ENCODE data around the gene PDE3B. TPM values are rescaled to one million over a fixed set of nuclear protein-coding genes. Genes with fewer than 3 reads are reported as not detected.

Gene PDE3B
- total and polyA plus RNA-seq, 7 experiments from 2014 or later: 49.7 to 268 (median 139) TPM

DNA sequence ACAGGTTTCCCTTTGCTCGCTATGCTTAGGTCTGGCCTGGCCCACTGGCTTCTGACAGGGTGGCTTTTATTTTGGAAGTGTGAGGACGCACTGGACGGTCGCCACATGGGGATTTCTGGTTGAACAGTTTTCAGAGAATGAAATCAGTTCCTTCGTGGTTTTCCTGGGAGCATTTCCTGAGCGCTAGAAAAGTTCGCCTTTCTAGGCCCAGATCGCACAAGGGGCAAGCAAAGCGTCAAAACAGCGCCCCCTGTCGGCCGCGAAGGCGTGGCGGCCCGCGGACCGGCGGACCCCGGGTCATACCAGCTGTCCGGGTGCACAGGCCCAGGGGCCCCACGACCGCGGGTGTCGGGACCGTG lies 261.1 kb downstream of the PDE3B start:
- H3K4me1 Mint-ChIP-seq: peaks cover 26 to 54% (median 43%) of the 10 kb centered on the region in 7 donors
- peaks cover 0 to 2% (median 0%) of the 10 kb centered on the region in 11 donors for H3K9me3 Mint-ChIP-seq
- intact Hi-C loops (cut with micrococcal nuclease): loop anchor here (1.0 to 10.0 kb wide), 10 partner anchors 12 to 1237 kb away; partner anchors contain the start of genes CYP2R1 (in 2 of the 2), PSMA1 (in 2 of the 2), FAR1 (in 1 of the 2) and PDE3B (in 1 of the 2)
- POLR2A ChIA-PET: interaction anchor here (1.5 to 1.8 kb wide), 2 partner anchors 13 to 260 kb away, joined by 7 to 9 read pairs; partner anchors contain the start of genes CYP2R1 and PDE3B
- Histone ChIP-seq H3K27ac (ENCODE audit: low read depth, low read length) (peak overlapping the region; percentile 74), H3K36me3 (ENCODE audit: control insufficient read depth in 2 of 3, insufficient read depth in 3 of 3, low read length in 3 of 3) (peaks cover 0 to 5% (median 0%) of the 10 kb centered on the region in 3 experiments), H3K4me1 (ENCODE audit: control insufficient read depth in 2 of 2, insufficient read depth in 2 of 2, low read length in 2 of 2) (peaks cover 0 to 9% of the 10 kb centered on the region in 2 donors), H3K27me3 (ENCODE audit: control insufficient read depth in 2 of 2, insufficient read depth in 2 of 2, low read length in 2 of 2) (no peaks in the 10 kb centered on the region), H3K9me3 (ENCODE audit: control insufficient read depth in 2 of 3, low read length in 3 of 3) (no peaks in the 10 kb centered on the region), H3K4me3 (ENCODE audit: low read length) (peak overlapping the region; percentile 92)
- peak overlapping the region; percentile 92 to 99 (median 96) for H3K4me3 Mint-ChIP-seq
- peak; percentile 71 for ATAC-seq
- no peaks in the 10 kb centered on the region for H3K36me3 Mint-ChIP-seq
- peak; percentile 63 to 89 (median 72) for DNase-seq
- H3K27me3 Mint-ChIP-seq: no peaks in the 10 kb centered on the region
- H3K27ac Mint-ChIP-seq: peak overlapping the region; percentile 88 to 97 (median 94)
- CTCF ChIA-PET: interaction anchor here (0.9 to 6.4 kb wide), 4 partner anchors 13 to 365 kb away, joined by 4 to 110 read pairs (median 6); partner anchors contain the start of genes CALCB and CYP2R1

DNA sequence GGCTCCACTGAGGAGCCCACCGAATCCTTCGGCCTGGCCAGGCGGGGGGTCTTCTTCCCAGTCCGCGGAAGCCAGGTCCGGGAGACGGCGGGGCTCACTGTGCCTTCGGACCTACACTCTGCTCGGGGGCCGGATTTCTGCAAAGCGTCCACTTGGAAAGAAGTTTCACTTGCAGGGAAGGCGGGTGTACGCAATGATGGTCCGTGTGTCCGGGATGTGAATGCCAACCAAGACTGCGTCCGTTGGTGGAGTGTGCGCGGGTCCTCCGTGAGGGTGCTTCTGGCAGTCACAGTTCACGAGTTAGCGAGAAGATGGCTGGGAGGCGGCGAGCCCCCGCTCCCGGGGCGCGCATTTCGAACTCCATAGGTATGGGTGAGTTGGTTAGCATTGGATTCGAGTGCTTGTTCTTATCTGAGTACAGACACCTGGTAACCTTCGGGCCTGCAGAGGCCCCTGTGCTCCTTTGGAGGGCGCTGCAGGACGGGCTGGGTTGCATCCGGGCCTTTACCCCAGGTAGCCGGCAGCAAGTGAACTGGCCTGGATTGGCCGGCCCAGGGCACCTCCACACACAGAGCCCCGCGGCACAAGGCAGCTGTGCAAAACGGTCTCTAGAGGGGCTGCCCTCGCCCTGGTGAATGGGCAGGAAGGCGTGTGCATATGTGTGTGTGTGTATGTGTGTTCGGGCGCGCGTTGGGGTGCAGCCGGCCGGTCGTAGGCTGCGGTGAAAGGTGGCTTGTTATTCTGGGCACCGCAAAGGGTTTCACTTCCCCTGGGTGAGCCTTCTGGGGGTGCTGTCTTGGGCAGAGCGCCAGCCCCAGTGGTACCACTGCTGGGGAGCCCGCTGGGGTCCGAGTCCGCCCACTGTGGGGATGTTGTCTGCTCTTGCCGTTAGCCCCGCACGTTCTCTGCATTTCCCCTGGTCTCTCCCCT lies 261.8 kb downstream of the PDE3B start:
- H3K27ac ChIP-seq (ENCODE audit: low read depth, low read length): peak overlapping the region; percentile 74
- peak overlapping the region; percentile 88 to 96 (median 93) for H3K27ac Mint-ChIP-seq
- H3K9me3 ChIP-seq (ENCODE audit: control insufficient read depth in 2 of 3, low read length in 3 of 3): no peaks in the 10 kb centered on the region
- ChIA-PET POLR2A (interaction anchor here (0.6 to 1.8 kb wide), 4 partner anchors 10 to 405 kb away, joined by 3 to 9 read pairs (median 5); partner anchors contain the start of genes COPB1, CYP2R1 and PDE3B), CTCF (interaction anchor here (0.6 to 6.4 kb wide), 11 partner anchors 14 to 595 kb away, joined by 3 to 110 read pairs (median 5); partner anchors contain the start of genes CALCB and CYP2R1)
- H3K4me3 ChIP-seq (ENCODE audit: low read length): peak overlapping the region; percentile 92
- H3K4me1 ChIP-seq (ENCODE audit: control insufficient read depth in 2 of 2, insufficient read depth in 2 of 2, low read length in 2 of 2): peaks cover 0 to 9% of the 10 kb centered on the region in 2 donors
- no peaks in the 10 kb centered on the region for H3K27me3 ChIP-seq (ENCODE audit: control insufficient read depth in 2 of 2, insufficient read depth in 2 of 2, low read length in 2 of 2)
- peaks cover 0 to 2% (median 0%) of the 10 kb centered on the region in 11 donors for H3K9me3 Mint-ChIP-seq
- H3K4me1 Mint-ChIP-seq: peaks cover 26 to 54% (median 43%) of the 10 kb centered on the region in 7 donors
- intact Hi-C loops (cut with micrococcal nuclease): loop anchor here (1.0 to 10.0 kb wide), 10 partner anchors 13 to 1238 kb away; partner anchors contain the start of genes CYP2R1 (in 2 of the 2), PSMA1 (in 2 of the 2), FAR1 (in 1 of the 2) and PDE3B (in 1 of the 2)
- no peaks in the 10 kb centered on the region for H3K27me3 Mint-ChIP-seq
- H3K36me3 ChIP-seq (ENCODE audit: control insufficient read depth in 2 of 3, insufficient read depth in 3 of 3, low read length in 3 of 3): peaks cover 0 to 5% (median 0%) of the 10 kb centered on the region in 3 experiments
- peak overlapping the region; percentile 92 to 99 (median 96) for H3K4me3 Mint-ChIP-seq
- H3K36me3 Mint-ChIP-seq: no peaks in the 10 kb centered on the region
- DNase-seq: peak; percentile 64 to 84 (median 79)
- ATAC-seq: peak; percentile 84

DNA sequence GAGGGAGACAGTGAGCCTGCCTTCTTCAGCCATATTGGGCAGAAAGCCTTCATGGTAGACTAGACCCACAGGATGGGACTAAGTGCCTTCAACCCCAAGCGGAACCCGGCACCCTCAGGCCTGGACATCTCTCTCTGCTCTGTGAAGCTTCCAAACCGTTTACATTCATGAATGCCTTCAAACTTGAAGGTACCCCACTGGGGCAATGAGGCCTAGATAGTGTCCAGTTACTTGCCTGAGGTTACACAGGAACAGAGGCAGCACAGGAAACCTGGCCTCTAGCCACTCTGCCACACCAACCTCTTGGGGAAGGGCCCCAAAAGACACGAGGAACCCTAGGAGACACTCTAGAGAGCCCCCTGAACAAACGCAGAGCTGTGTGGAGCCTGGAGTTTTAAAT lies 263.0 kb downstream of the PDE3B start:
- no peak for ATAC-seq
- H3K27ac ChIP-seq (ENCODE audit: low read depth, low read length): no peak overlapping the region
- CTCF ChIA-PET: interaction anchor here (0.6 to 6.4 kb wide), 24 partner anchors 9 to 1134 kb away, joined by 3 to 110 read pairs (median 6); partner anchors contain the start of genes CALCB and CYP2R1

DNA sequence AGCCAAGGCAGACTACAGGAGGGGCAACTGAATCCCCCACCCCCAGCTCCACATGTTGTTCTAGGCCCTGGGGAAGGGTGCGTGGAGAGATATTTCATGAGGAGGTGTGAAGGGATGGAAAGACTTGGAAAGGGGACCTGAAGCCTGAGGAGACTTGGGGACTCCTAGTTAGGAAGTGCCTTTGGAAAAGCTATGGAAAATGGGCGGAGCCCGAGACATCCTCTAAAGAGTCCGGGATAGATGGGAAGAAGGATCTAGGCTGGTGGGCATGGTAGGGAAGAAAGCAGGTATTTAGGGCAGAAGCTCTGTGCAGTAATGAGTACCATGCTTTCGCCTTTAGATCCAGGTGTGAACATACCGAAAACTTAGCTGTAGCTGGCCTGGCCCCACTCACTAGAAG lies 263.4 kb downstream of the PDE3B start:
- H3K4me1 Mint-ChIP-seq: peaks cover 26 to 54% (median 43%) of the 10 kb centered on the region in 7 donors
- H3K4me1 ChIP-seq (ENCODE audit: control insufficient read depth in 2 of 2, insufficient read depth in 2 of 2, low read length in 2 of 2): peaks cover 0 to 9% of the 10 kb centered on the region in 2 donors
- no peaks in the 10 kb centered on the region for H3K9me3 ChIP-seq (ENCODE audit: control insufficient read depth in 2 of 3, low read length in 3 of 3)
- ChIA-PET CTCF (interaction anchor here (0.6 to 6.4 kb wide), 34 partner anchors 9 to 1134 kb away, joined by 3 to 110 read pairs (median 5); partner anchors contain the start of genes CALCB, COPB1 and CYP2R1), POLR2A (interaction anchor here (0.7 to 1.8 kb wide), 7 partner anchors 15 to 386 kb away, joined by 3 to 9 read pairs (median 4); partner anchors contain the start of gene CYP2R1)
- H3K4me3 Mint-ChIP-seq: peak overlapping the region in 6 of 10 donors; percentile 5 to 98 (median 41)
- H3K27ac Mint-ChIP-seq: peak overlapping the region; percentile 2 to 94 (median 76)
- no peak overlapping the region for H3K4me3 ChIP-seq (ENCODE audit: low read length)
- intact Hi-C loops (cut with micrococcal nuclease): loop anchor here (1.0 to 10.0 kb wide), 9 partner anchors 117 to 1240 kb away; partner anchors contain the start of genes COPB1 (in 1 of the 2), FAR1 (in 1 of the 2) and SPON1 (in 1 of the 2)
- no peak for DNase-seq
- no peaks in the 10 kb centered on the region for H3K27me3 ChIP-seq (ENCODE audit: control insufficient read depth in 2 of 2, insufficient read depth in 2 of 2, low read length in 2 of 2)
- no peak for ATAC-seq
- H3K36me3 Mint-ChIP-seq: no peaks in the 10 kb centered on the region
- H3K27me3 Mint-ChIP-seq: no peaks in the 10 kb centered on the region
- no peak overlapping the region for H3K27ac ChIP-seq (ENCODE audit: low read depth, low read length)
- H3K9me3 Mint-ChIP-seq: peaks cover 0 to 2% (median 0%) of the 10 kb centered on the region in 11 donors
- H3K36me3 ChIP-seq (ENCODE audit: control insufficient read depth in 2 of 3, insufficient read depth in 3 of 3, low read length in 3 of 3): peaks cover 0 to 5% (median 0%) of the 10 kb centered on the region in 3 experiments

More for the DNA sequence above, 263.0 kb downstream of the PDE3B start:
- Mint-ChIP-seq H3K36me3 (no peaks in the 10 kb centered on the region), H3K4me3 (peak overlapping the region; percentile 44 to 99 (median 88)), H3K27me3 (no peaks in the 10 kb centered on the region), H3K9me3 (peaks cover 0 to 2% (median 0%) of the 10 kb centered on the region in 11 donors), H3K27ac (peak overlapping the region; percentile 2 to 94 (median 77)), H3K4me1 (peaks cover 26 to 54% (median 43%) of the 10 kb centered on the region in 7 donors)
- H3K36me3 ChIP-seq (ENCODE audit: control insufficient read depth in 2 of 3, insufficient read depth in 3 of 3, low read length in 3 of 3): peaks cover 0 to 5% (median 0%) of the 10 kb centered on the region in 3 experiments
- H3K4me3 ChIP-seq (ENCODE audit: low read length): no peak overlapping the region
- no peaks in the 10 kb centered on the region for H3K9me3 ChIP-seq (ENCODE audit: control insufficient read depth in 2 of 3, low read length in 3 of 3)
- no peaks in the 10 kb centered on the region for H3K27me3 ChIP-seq (ENCODE audit: control insufficient read depth in 2 of 2, insufficient read depth in 2 of 2, low read length in 2 of 2)
- H3K4me1 ChIP-seq (ENCODE audit: control insufficient read depth in 2 of 2, insufficient read depth in 2 of 2, low read length in 2 of 2): peaks cover 0 to 9% of the 10 kb centered on the region in 2 donors
- POLR2A ChIA-PET: interaction anchor here (0.7 to 1.8 kb wide), 5 partner anchors 15 to 386 kb away, joined by 3 to 9 read pairs (median 5); partner anchors contain the start of gene CYP2R1
- no peak for DNase-seq
- intact Hi-C loops (cut with micrococcal nuclease): loop anchor here (5.0 to 10.0 kb wide), 6 partner anchors 832 to 1239 kb away; partner anchors contain the start of genes FAR1 (in 1 of the 2) and SPON1 (in 1 of the 2)

DNA sequence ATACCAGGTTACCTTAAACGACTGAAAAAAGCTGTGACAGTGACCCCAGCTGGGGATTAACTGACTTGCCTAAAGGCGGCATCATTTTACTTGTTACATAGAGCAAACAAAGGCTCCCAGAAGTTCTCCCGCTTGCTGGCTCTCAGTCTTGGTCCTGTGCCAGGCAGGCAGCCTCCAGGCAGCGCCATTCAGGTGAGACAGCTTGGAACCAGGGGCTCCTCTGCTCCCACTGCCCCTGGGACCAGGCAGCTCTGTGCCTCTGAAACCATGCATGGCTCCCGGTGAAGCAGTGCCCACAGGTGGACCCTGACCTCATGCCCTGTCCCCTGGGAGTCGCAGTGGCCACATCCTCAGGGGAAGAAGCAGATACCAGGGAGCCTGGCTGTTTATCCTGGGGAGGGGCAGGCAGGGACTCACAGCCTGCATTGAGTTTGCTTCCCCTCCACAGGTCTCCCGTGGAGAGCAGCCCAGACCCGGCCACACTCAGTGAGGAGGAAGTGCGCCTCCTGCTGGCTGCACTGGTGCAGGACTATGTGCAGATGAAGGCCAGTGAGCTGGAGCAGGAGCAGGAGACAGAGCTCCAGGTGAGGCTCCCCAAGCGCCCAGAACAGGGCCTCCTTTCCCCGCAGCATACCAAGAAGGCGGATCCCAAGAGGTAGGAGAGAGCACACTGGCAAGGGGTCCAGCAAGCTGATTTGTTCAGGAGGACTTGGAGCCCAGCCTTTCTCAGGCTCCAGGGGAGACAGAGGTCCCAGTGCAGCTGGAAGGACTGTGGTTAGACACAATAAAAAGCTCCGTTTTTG lies 264.0 kb downstream of the PDE3B start:
- Histone ChIP-seq H3K36me3 (ENCODE audit: control insufficient read depth in 2 of 3, insufficient read depth in 3 of 3, low read length in 3 of 3) (peaks cover 0 to 5% (median 0%) of the 10 kb centered on the region in 3 experiments), H3K4me3 (ENCODE audit: low read length) (no peak overlapping the region), H3K27me3 (ENCODE audit: control insufficient read depth in 2 of 2, insufficient read depth in 2 of 2, low read length in 2 of 2) (no peaks in the 10 kb centered on the region), H3K27ac (ENCODE audit: low read depth, low read length) (no peak overlapping the region), H3K4me1 (ENCODE audit: control insufficient read depth in 2 of 2, insufficient read depth in 2 of 2, low read length in 2 of 2) (peaks cover 0 to 9% of the 10 kb centered on the region in 2 donors), H3K9me3 (ENCODE audit: control insufficient read depth in 2 of 3, low read length in 3 of 3) (no peaks in the 10 kb centered on the region)
- intact Hi-C loops (cut with micrococcal nuclease): loop anchor here (1.0 to 10.0 kb wide), 14 partner anchors 67 to 1240 kb away; partner anchors contain the start of genes COPB1 (in 1 of the 2), FAR1 (in 1 of the 2) and SPON1 (in 1 of the 2)
- peaks cover 26 to 54% (median 43%) of the 10 kb centered on the region in 7 donors for H3K4me1 Mint-ChIP-seq
- peak overlapping the region in 8 of 9 donors; percentile 19 to 94 (median 73) for H3K27ac Mint-ChIP-seq
- POLR2A ChIA-PET: interaction anchor here (0.7 to 1.8 kb wide), 8 partner anchors 16 to 387 kb away, joined by 3 to 9 read pairs (median 4); partner anchors contain the start of gene CYP2R1
- peaks cover 0 to 2% (median 0%) of the 10 kb centered on the region in 11 donors for H3K9me3 Mint-ChIP-seq
- no peaks in the 10 kb centered on the region for H3K36me3 Mint-ChIP-seq
- DNase-seq (peak; percentile 64 to 85 (median 75)), ATAC-seq (peak; percentile 76)
- peak overlapping the region in 5 of 10 donors; percentile 1 to 98 (median 12) for H3K4me3 Mint-ChIP-seq
- CTCF ChIA-PET: interaction anchor here (0.6 to 6.4 kb wide), 64 partner anchors 8 to 1706 kb away, joined by 3 to 110 read pairs (median 4); partner anchors contain the start of genes CALCB, COPB1 and CYP2R1
- no peaks in the 10 kb centered on the region for H3K27me3 Mint-ChIP-seq
